Mesenchymal stem cell (in vitro differentiated cells and primary cell): ENCODE measurements around the gene MCM8.
A peak's percentile ranks its signal among the peaks of the same experiment; 100 is the strongest.

Experiments used
- DNase-seq: peaks from one replicate; pipeline ENCODE4 v3.0.0-alpha.2; 2013
- H2AFZ ChIP-seq: one replicate; pipeline ENCODE4 v1.6.1; 2013; ENCODE audit warnings: low read depth, mild to moderate bottlenecking, control low read depth, inconsistent platforms, low read length, moderate library complexity
- H2AK5ac ChIP-seq: 2 replicates; pipeline ENCODE4 v1.6.1; 2013; ENCODE audit warnings: low read length, moderate library complexity, mild to moderate bottlenecking, inconsistent platforms; ENCODE audit not compliant: severe bottlenecking
- H2BK120ac ChIP-seq: one replicate; pipeline ENCODE4 v1.6.1; 2013; ENCODE audit warnings: low read depth, mild to moderate bottlenecking, inconsistent platforms, low read length, moderate library complexity
- H2BK12ac ChIP-seq, 2 experiments: one replicate each; pipeline ENCODE4 v1.6.1; 2013; ENCODE audit warnings: inconsistent platforms in 2 of 2, low read length in 2 of 2, mild to moderate bottlenecking in 2 of 2, moderate library complexity in 2 of 2, control low read depth in 1 of 2
- H2BK15ac ChIP-seq: one replicate; pipeline ENCODE4 v1.6.1; 2013; ENCODE audit warnings: mild to moderate bottlenecking, low read depth, inconsistent platforms; ENCODE audit not compliant: poor library complexity, severe bottlenecking
- H2BK5ac ChIP-seq: 2 replicates; pipeline ENCODE4 v1.6.1; 2013; ENCODE audit warnings: low read depth, mild to moderate bottlenecking, low read length, control low read depth, inconsistent platforms; ENCODE audit not compliant: poor library complexity, severe bottlenecking
- H3K14ac ChIP-seq, 2 experiments: one replicate each; pipeline ENCODE4 v1.6.1; 2013; ENCODE audit warnings: inconsistent platforms in 2 of 2, low read length in 2 of 2, control low read depth in 1 of 2, mild to moderate bottlenecking in 1 of 2, moderate library complexity in 1 of 2
- H3K18ac ChIP-seq, 2 experiments: one replicate each; pipeline ENCODE4 v1.6.1; 2013; ENCODE audit warnings: inconsistent platforms in 2 of 2, low read length in 2 of 2, control low read depth in 1 of 2, low read depth in 1 of 2, mild to moderate bottlenecking in 1 of 2
- H3K23ac ChIP-seq, 2 experiments: one replicate each; pipeline ENCODE4 v1.6.1; 2013; ENCODE audit warnings: inconsistent platforms in 2 of 2, low read length in 2 of 2, mild to moderate bottlenecking in 2 of 2, moderate library complexity in 2 of 2, control low read depth in 1 of 2
- H3K27ac ChIP-seq: 2 replicates; pipeline ENCODE4 v1.5.1; 2013; ENCODE audit warnings: mild to moderate bottlenecking, moderate library complexity, low read length, control low read depth, inconsistent platforms; ENCODE audit not compliant: poor library complexity, severe bottlenecking
- H3K27me3 ChIP-seq, 2 experiments: 2 replicates each; pipeline versions ENCODE4 v1.6.1 to v1.7.0; 2013; ENCODE audit warnings: low read length in 2 of 2, mild to moderate bottlenecking in 2 of 2, moderate library complexity in 2 of 2, control low read depth in 1 of 2, inconsistent platforms in 1 of 2; ENCODE audit not compliant: control insufficient read depth in 1 of 2, insufficient read depth in 1 of 2
- H3K36me3 ChIP-seq, 2 experiments: 2 replicates each; pipeline versions ENCODE4 v1.6.1 to v1.7.0; 2013; ENCODE audit warnings: low read length in 2 of 2, control low read depth in 1 of 2, inconsistent platforms in 1 of 2, low read depth in 1 of 2, mild to moderate bottlenecking in 1 of 2; ENCODE audit not compliant: insufficient read depth in 2 of 2, control insufficient read depth in 1 of 2
- H3K4ac ChIP-seq, 2 experiments: one replicate each; pipeline ENCODE4 v1.6.1; 2013; ENCODE audit warnings: inconsistent platforms in 2 of 2, low read length in 2 of 2, mild to moderate bottlenecking in 2 of 2, moderate library complexity in 2 of 2, control low read depth in 1 of 2, low read depth in 1 of 2
- H3K4me1 ChIP-seq: 2 replicates; pipeline ENCODE4 v1.6.1; 2013; ENCODE audit warnings: low read depth, low read length, control low read depth; ENCODE audit not compliant: control insufficient read depth, insufficient read depth
- H3K4me2 ChIP-seq: 2 replicates; pipeline ENCODE4 v1.6.1; 2013; ENCODE audit warnings: low read length, mild to moderate bottlenecking, inconsistent platforms; ENCODE audit not compliant: poor library complexity, severe bottlenecking
- H3K4me3 ChIP-seq, 2 experiments: 2 replicates each; pipeline versions ENCODE4 v1.5.1 to v1.7.0; 2013; ENCODE audit warnings: low read length in 2 of 2, mild to moderate bottlenecking in 2 of 2, control low read depth in 1 of 2, low read depth in 1 of 2; ENCODE audit not compliant: insufficient read depth in 1 of 2
- H3K79me1 ChIP-seq: replicated peaks from 2 replicates; pipeline ENCODE4 v1.6.1; 2013; ENCODE audit warnings: mild to moderate bottlenecking, control low read depth, low read length, inconsistent platforms; ENCODE audit not compliant: poor library complexity, severe bottlenecking
- H3K9ac ChIP-seq: 2 replicates; pipeline ENCODE4 v1.7.0; 2013; ENCODE audit warnings: mild to moderate bottlenecking, low read length, moderate library complexity
- H3K9me3 ChIP-seq: 2 replicates; pipeline ENCODE4 v1.7.0; 2013; ENCODE audit warnings: mild to moderate bottlenecking, low read length; ENCODE audit not compliant: control insufficient read depth
- H4K8ac ChIP-seq: one replicate; pipeline ENCODE4 v1.6.1; 2013; ENCODE audit warnings: inconsistent platforms, mild to moderate bottlenecking, low read length, moderate library complexity
- H4K91ac ChIP-seq: one replicate; pipeline ENCODE4 v1.6.1; 2013; ENCODE audit warnings: mild to moderate bottlenecking, low read length, inconsistent platforms
- WGBS: methylation state at CpG from one replicate; pipeline ENCODE4 v1.1.7; 2013; ENCODE audit warnings: mixed read lengths; 5-methylcytosine and 5-hydroxymethylcytosine counted together

MCM8 gene

GRCh38 chr20:5973172-5973571 is 22.7 kb downstream of the MCM8 start:
- no peak for DNase-seq
- Histone ChIP-seq H3K9ac (no peak overlapping the region), H3K27me3 (no peaks in the 10 kb centered on the region), H2AFZ (no peak overlapping the region), H3K79me1 (peaks cover 13% of the 10 kb centered on the region), H2BK12ac (no peak overlapping the region), H3K4ac (no peak overlapping the region), H3K9me3 (no peaks in the 10 kb centered on the region), H3K4me3 (no peak overlapping the region), H3K23ac (no peak overlapping the region), H3K4me1 (peaks cover 13% of the 10 kb centered on the region), H3K18ac (no peak overlapping the region), H3K14ac (no peak overlapping the region), H3K36me3 (peaks cover 0 to 9% of the 10 kb centered on the region in 2 experiments), H3K27ac (peak overlapping the region; percentile 98), H2AK5ac (no peak overlapping the region), H4K91ac (no peak overlapping the region), H2BK15ac (no peak overlapping the region), H4K8ac (no peak overlapping the region), H3K4me2 (peak overlapping the region; percentile 63), H2BK5ac (peak overlapping the region; percentile 61), H2BK120ac (no peak overlapping the region)
- WGBS: 93% methylated on average over 1 of the region's 2 CpGs

GRCh38 chr20:5973971-5974370 is 23.5 kb downstream of the MCM8 start:
- H3K23ac ChIP-seq: no peak overlapping the region
- no peak overlapping the region for H3K4me3 ChIP-seq
- H2AFZ ChIP-seq: no peak overlapping the region
- H3K36me3 ChIP-seq: peaks cover 6 to 10% of the 10 kb centered on the region in 2 experiments
- no peak overlapping the region for H3K9ac ChIP-seq
- H2BK5ac ChIP-seq: no peak overlapping the region
- no peak overlapping the region for H4K8ac ChIP-seq
- H3K27ac ChIP-seq: peak overlapping the region; percentile 98
- no peak for DNase-seq
- H3K4me2 ChIP-seq: no peak overlapping the region
- H4K91ac ChIP-seq: no peak overlapping the region
- no peak overlapping the region for H3K4ac ChIP-seq
- no peaks in the 10 kb centered on the region for H3K9me3 ChIP-seq
- H2BK15ac ChIP-seq: no peak overlapping the region
- no peak overlapping the region for H2BK12ac ChIP-seq
- H3K27me3 ChIP-seq: no peaks in the 10 kb centered on the region
- WGBS: 100% methylated on average over 4 of the region's 4 CpGs
- peak overlapping the region; percentile 96 for H2AK5ac ChIP-seq
- peaks cover 17% of the 10 kb centered on the region for H3K79me1 ChIP-seq
- H2BK120ac ChIP-seq: no peak overlapping the region
- H3K4me1 ChIP-seq: peaks cover 13% of the 10 kb centered on the region
- H3K18ac ChIP-seq: no peak overlapping the region
- no peak overlapping the region for H3K14ac ChIP-seq

- no peak overlapping the region for H3K4me2 ChIP-seq
- no peak overlapping the region for H4K91ac ChIP-seq
- DNase-seq: no peak
- no peak overlapping the region for H3K18ac ChIP-seq
- no peak overlapping the region for H4K8ac ChIP-seq
- no peak overlapping the region for H3K23ac ChIP-seq
- H2BK120ac ChIP-seq: no peak overlapping the region
- no peak overlapping the region for H2AK5ac ChIP-seq
- no peak overlapping the region for H3K9ac ChIP-seq
- H3K27ac ChIP-seq: peak overlapping the region; percentile 98
- H3K4me1 ChIP-seq: peaks cover 13% of the 10 kb centered on the region
- peaks cover 18% of the 10 kb centered on the region for H3K79me1 ChIP-seq
- no peak overlapping the region for H2BK5ac ChIP-seq
- H3K4ac ChIP-seq: no peak overlapping the region
- WGBS: 97% methylated on average over 1 of the region's 1 CpG
- H2AFZ ChIP-seq: no peak overlapping the region
- no peak overlapping the region for H3K14ac ChIP-seq
- H3K36me3 ChIP-seq: peaks cover 6 to 14% of the 10 kb centered on the region in 2 experiments
- H2BK15ac ChIP-seq: no peak overlapping the region
- no peaks in the 10 kb centered on the region for H3K27me3 ChIP-seq
- H2BK12ac ChIP-seq: no peak overlapping the region
- no peaks in the 10 kb centered on the region for H3K9me3 ChIP-seq
- no peak overlapping the region for H3K4me3 ChIP-seq
Observed at GRCh38 chr20:5974531-5974930, 24.1 kb downstream of the MCM8 start.

GRCh38 chr20:5975778-5976177 is 25.3 kb downstream of the MCM8 start:
- Histone ChIP-seq H3K9me3 (no peaks in the 10 kb centered on the region), H2BK120ac (no peak overlapping the region), H3K23ac (no peak overlapping the region), H3K79me1 (peaks cover 15% of the 10 kb centered on the region), H2BK5ac (no peak overlapping the region), H4K8ac (no peak overlapping the region), H3K27ac (no peak overlapping the region), H3K9ac (no peak overlapping the region), H3K4me3 (no peak overlapping the region), H3K36me3 (peaks cover 9 to 19% of the 10 kb centered on the region in 2 experiments), H2AFZ (no peak overlapping the region), H4K91ac (no peak overlapping the region), H3K4ac (no peak overlapping the region), H3K18ac (no peak overlapping the region), H3K14ac (no peak overlapping the region), H3K4me2 (no peak overlapping the region), H2AK5ac (no peak overlapping the region), H2BK15ac (no peak overlapping the region), H3K4me1 (peaks cover 8% of the 10 kb centered on the region), H3K27me3 (no peaks in the 10 kb centered on the region), H2BK12ac (no peak overlapping the region)
- 100% methylated on average over 2 of the region's 2 CpGs for WGBS
- no peak for DNase-seq
